Measurements from ENCODE around the gene APBB1IP.

DNA sequence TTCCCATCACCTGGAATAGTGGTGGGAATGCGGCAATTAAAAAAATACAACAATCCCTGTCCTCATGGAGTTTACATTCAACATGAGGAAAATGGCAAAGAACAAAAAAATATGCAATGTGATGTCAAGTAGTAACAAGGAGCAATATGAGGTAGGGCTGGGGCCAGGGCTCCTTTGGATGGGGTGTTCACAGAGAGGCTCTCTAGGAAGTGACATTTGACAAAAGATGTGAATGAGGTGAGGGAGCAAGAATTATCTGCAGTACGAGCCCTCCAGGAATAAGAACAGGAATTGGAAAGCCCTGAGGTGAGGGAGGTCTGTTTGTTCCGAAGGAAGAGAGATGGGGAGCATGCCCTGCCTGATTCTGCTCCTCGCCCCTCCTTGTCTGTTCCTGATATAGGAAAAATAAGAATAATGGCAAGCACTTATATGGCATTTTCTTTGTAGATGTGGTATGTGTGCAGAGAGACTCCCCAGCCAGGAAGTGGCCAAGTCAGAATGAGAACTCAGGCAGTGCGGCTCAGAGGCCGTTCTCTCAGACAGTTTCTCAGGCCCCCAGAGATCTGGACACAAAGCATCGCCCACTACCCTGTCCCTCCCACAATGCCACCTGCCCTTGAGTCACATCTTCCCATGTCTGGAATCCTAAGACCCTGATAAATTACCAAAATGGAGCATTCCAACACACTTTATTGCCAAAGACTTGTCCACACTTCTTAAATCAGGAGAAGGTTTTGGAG is 105.6 kb downstream of the APBB1IP start:
- TF ChIP-seq CTCF (tag by site-specific recombination; IDR thresholded peaks at IDR 0.05) (no peak), ZFHX2 (tag by site-specific recombination; conservative IDR thresholded peaks at IDR 0.05) (no peak), ZNF510 (tag by site-specific recombination; IDR thresholded peaks at IDR 0.05; ENCODE audit: insufficient replicate concordance) (no peak), ZNF274 (IDR thresholded peaks at IDR 0.05; ENCODE audit: low read length) (no peak), ZNF274 (tag by site-specific recombination; IDR thresholded peaks at IDR 0.05; ENCODE audit: borderline replicate concordance) (no peak), ZBTB7A (tag by site-specific recombination; IDR thresholded peaks at IDR 0.05; ENCODE audit: low read depth) (no peak), ZNF747 (tag by site-specific recombination; IDR thresholded peaks at IDR 0.05) (no peak), REPIN1 (tag by site-specific recombination; IDR thresholded peaks at IDR 0.05; ENCODE audit: low read depth) (no peak), ZNF521 (tag by site-specific recombination; IDR thresholded peaks at IDR 0.05) (no peak), HOXC10 (CRISPR knock-in tag; IDR thresholded peaks at IDR 0.05) (no peak)

All from HEK293 (cell line).